DOHH2 (cell line): ENCODE measurements around the gene TTYH1.

Source experiments
- H3F3A ChIP-seq: fragments of 200-600 bp; sonication (generic), shearing (Covaris generic); 2 replicates; pipeline ENCODE4 v1.6.0; 2016; ENCODE audit warnings: antibody characterized with exemption, mild to moderate bottlenecking; ENCODE audit not compliant: control insufficient read depth, insufficient read depth
- H3K27ac ChIP-seq: fragments of 200-600 bp; sonication (generic); 2 replicates; pipeline ENCODE4 v1.5.1; 2014; ENCODE audit warnings: low read depth, mild to moderate bottlenecking, low read length, moderate library complexity
- H3K27me3 ChIP-seq: fragments of 200-600 bp; sonication (generic); 2 replicates; pipeline ENCODE4 v1.6.1; 2014; ENCODE audit warnings: mild to moderate bottlenecking, low read length, mixed read lengths; ENCODE audit not compliant: control insufficient read depth
- H3K36me3 ChIP-seq: fragments of 200-600 bp; sonication (generic); 2 replicates; pipeline ENCODE4 v1.6.1; 2014; ENCODE audit warnings: mild to moderate bottlenecking, low read length, moderate library complexity, mixed read lengths; ENCODE audit not compliant: control insufficient read depth
- H3K4me1 ChIP-seq: fragments of 200-600 bp; sonication (generic); 2 replicates; pipeline ENCODE4 v1.6.1; 2014; ENCODE audit warnings: mild to moderate bottlenecking, low read length, mixed read lengths; ENCODE audit not compliant: control insufficient read depth
- H3K4me2 ChIP-seq: fragments of 200-600 bp; sonication (generic); 2 replicates; pipeline ENCODE4 v1.6.0; 2014; ENCODE audit warnings: mild to moderate bottlenecking, low read length, moderate library complexity
- H3K4me3 ChIP-seq: fragments of 200-600 bp; sonication (generic); 2 replicates; pipeline ENCODE4 v1.5.1; 2014; ENCODE audit warnings: mild to moderate bottlenecking, low read length, mixed read lengths
- H3K79me2 ChIP-seq: fragments of 200-600 bp; sonication (generic); 2 replicates; pipeline ENCODE4 v1.6.1; 2014; ENCODE audit warnings: mild to moderate bottlenecking, low read length, mixed read lengths; ENCODE audit not compliant: control insufficient read depth
- H3K9me2 ChIP-seq: fragments of 200-600 bp; sonication (generic); replicated peaks from 2 replicates; pipeline ENCODE4 v1.6.1; 2014; ENCODE audit warnings: mild to moderate bottlenecking, low read length, mixed read lengths; ENCODE audit not compliant: control insufficient read depth
- H3K9me3 ChIP-seq: fragments of 200-600 bp; sonication (generic); 2 replicates; pipeline ENCODE4 v1.6.1; 2014; ENCODE audit warnings: antibody characterized with exemption, low read length, mixed read lengths; ENCODE audit not compliant: control insufficient read depth, insufficient read depth
- H4K20me1 ChIP-seq: fragments of 200-600 bp; sonication (generic); 2 replicates; pipeline ENCODE4 v1.6.0; 2014; ENCODE audit warnings: low read depth, mild to moderate bottlenecking, antibody characterized with exemption, low read length, moderate library complexity; ENCODE audit not compliant: control insufficient read depth, insufficient read depth
- EZH2phosphoT487 ChIP-seq: fragments of 200-600 bp; sonication (generic); IDR thresholded peaks from 2 replicates; pipeline ENCODE4 v1.6.1; 2017; ENCODE audit warnings: borderline replicate concordance, mild to moderate bottlenecking, antibody characterized with exemption, low read length, moderate library complexity, mixed read lengths
- TF ChIP-seq, protein P1 (sequence below): fragments of 200-600 bp; sonication (generic); IDR thresholded peaks from one replicate; pipeline ENCODE4 v1.5.1; 2014; ENCODE audit warnings: antibody characterized with exemption, mild to moderate bottlenecking, low read depth, low read length; ENCODE audit not compliant: poor library complexity, severe bottlenecking

TTYH1 gene

DNA sequence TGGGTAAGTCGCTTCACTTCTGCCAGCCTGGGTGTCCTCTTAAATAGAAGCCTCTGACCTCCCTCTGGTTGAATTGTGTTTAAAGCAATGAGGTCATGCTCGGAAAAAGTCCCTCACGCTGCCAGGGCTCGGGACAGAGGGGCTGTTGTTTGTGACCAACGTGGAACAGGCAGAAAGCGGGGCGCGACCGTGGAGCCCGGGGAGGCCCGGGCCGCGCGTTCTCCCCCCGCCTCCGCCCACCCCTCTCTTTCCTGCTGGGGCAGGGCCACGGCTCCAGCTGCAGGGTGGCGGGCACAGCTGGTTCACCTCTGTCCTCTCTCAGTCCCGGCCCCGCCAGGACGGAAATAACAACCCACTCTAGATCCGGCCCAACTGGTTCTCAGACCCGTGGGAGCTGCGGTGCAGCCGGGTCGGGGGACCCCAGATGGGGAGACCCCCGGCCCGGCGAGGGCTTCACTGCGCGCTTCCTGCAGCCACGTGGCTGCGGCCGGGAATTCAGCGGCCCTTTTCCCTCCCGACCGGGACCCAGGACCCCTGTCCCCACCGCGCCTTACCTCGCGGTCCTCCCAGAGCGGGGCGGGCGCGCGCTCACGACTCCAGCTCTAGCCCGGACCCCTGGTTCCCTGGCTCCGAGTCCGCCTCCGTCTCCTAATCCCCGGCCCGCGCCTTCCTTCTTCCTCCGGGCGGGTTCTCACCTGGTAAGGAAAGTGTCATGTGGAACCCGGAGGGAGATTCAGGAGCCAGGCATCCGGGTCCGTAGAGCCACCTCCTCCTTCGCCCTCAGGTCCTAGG lies 55.9 kb downstream of the TTYH1 start:
- H4K20me1 ChIP-seq, result no peaks in the 10 kb centered on the region
- H3K36me3 ChIP-seq, result no peaks in the 10 kb centered on the region
- H3F3A ChIP-seq, result no peaks in the 10 kb centered on the region
- H3K79me2 ChIP-seq, result no peaks in the 10 kb centered on the region
- H3K27me3 ChIP-seq, result peaks cover 30% of the 10 kb centered on the region
- no peak overlapping the region for H3K27ac ChIP-seq
- no peak overlapping the region for H3K4me2 ChIP-seq
- peaks cover 6% of the 10 kb centered on the region for H3K4me1 ChIP-seq
- no peaks in the 10 kb centered on the region for H3K9me2 ChIP-seq
- H3K4me3 ChIP-seq, result no peak overlapping the region
- H3K9me3 ChIP-seq, result no peaks in the 10 kb centered on the region
- TF ChIP-seq, protein P1, sequence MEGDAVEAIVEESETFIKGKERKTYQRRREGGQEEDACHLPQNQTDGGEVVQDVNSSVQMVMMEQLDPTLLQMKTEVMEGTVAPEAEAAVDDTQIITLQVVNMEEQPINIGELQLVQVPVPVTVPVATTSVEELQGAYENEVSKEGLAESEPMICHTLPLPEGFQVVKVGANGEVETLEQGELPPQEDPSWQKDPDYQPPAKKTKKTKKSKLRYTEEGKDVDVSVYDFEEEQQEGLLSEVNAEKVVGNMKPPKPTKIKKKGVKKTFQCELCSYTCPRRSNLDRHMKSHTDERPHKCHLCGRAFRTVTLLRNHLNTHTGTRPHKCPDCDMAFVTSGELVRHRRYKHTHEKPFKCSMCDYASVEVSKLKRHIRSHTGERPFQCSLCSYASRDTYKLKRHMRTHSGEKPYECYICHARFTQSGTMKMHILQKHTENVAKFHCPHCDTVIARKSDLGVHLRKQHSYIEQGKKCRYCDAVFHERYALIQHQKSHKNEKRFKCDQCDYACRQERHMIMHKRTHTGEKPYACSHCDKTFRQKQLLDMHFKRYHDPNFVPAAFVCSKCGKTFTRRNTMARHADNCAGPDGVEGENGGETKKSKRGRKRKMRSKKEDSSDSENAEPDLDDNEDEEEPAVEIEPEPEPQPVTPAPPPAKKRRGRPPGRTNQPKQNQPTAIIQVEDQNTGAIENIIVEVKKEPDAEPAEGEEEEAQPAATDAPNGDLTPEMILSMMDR, result no peak
- TF ChIP-seq EZH2phosphoT487, result no peak; the same call in 1 of the 2 replicates

DNA sequence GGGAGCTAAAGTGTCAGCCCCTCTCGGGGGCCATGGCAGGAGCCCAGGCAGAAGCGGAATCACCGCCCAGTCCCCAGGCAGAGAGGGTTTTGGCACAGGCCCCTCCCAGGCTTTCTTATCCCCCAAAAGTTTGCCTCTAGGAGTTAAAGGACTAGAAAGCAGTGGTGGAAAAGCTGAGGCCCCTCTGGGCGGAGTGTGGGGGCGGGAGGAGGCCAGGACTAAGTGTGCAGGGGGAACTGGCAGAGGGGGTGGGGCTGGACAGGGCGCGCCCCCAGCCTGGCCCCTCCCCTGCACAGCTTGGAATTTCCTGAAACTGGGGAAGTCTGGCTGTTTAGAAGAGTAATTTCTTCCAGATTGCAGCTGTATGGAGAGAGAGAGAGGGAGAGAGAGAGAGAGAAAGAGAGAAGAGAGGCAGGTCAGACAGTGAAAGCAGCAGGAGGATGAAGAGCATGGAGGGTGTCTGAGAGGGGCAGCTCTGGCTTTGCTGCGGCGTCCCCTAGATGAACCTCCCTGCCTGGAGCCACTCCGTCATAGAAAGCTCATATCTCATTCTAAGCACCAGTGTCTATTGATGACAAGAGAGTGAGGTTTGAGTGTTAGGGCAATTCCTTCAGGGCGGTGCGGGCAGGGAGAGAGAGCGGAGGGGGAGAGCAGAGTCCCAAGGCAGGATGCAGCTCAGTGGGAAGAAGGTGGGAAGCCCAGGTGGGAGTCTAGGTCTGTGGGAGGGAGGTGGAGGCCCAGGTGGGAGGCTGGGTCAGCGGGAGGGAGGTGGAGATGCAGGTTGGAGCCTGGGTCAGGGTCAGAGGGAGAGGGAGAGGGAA lies 58.0 kb downstream of the TTYH1 start, which contains the start of gene CDC42EP5:
TSS of gene CDC42EP5 (minus strand) at position 226 of the 821 bp plus-strand sequence. CDS start 7,749 bp downstream, outside the sequence.
- no peak for TF ChIP-seq EZH2phosphoT487
- Histone ChIP-seq H3K79me2 (no peaks in the 10 kb centered on the region), H3K9me2 (no peaks in the 10 kb centered on the region), H3F3A (no peaks in the 10 kb centered on the region), H3K27me3 (peaks cover 34% of the 10 kb centered on the region), H4K20me1 (no peaks in the 10 kb centered on the region), H3K27ac (no peak within 1 kb of the TSS), H3K36me3 (no peaks in the 10 kb centered on the region), H3K4me3 (no peak within 1 kb of the TSS), H3K9me3 (no peaks in the 10 kb centered on the region), H3K4me2 (no peak within 1 kb of the TSS), H3K4me1 (peaks cover 6% of the 10 kb centered on the region)

DNA sequence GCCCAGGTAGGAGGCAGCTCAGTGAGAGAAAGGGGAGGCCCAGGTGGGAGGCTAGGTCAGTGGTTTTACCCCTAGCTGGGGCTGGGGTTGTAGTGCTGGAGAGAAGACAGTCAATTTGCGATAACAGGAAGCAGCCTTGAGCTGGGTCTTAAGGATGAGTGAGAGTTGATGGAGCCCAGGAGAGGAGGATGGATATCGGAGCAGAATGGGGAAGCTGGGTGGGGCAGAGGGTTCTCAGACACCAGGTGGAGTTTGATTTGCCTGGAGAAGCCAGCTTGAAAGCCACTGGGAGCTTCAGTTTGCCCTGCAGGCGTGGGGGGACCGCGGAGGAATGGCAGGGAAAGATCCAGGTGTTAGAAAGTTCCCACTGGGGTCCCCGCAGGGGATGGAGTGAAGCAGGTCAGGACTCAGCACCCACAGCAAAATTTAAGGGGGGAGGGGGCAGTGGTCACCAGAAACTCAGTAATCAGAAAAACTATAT lies 58.7 kb downstream of the TTYH1 start:
- peaks cover 34% of the 10 kb centered on the region for H3K27me3 ChIP-seq
- H3K9me3 ChIP-seq, result no peaks in the 10 kb centered on the region
- H3K36me3 ChIP-seq, result no peaks in the 10 kb centered on the region
- no peaks in the 10 kb centered on the region for H4K20me1 ChIP-seq
- H3K9me2 ChIP-seq, result no peaks in the 10 kb centered on the region
- no peak overlapping the region for H3K4me3 ChIP-seq
- H3K4me1 ChIP-seq, result peaks cover 6% of the 10 kb centered on the region
- H3K79me2 ChIP-seq, result no peaks in the 10 kb centered on the region
- H3F3A ChIP-seq, result no peaks in the 10 kb centered on the region
- no peak overlapping the region for H3K4me2 ChIP-seq
- TF ChIP-seq, protein P1, result no peak
- no peak for TF ChIP-seq EZH2phosphoT487
- H3K27ac ChIP-seq, result no peak overlapping the region
